ENCODE measurements around the gene RABGGTB.

DNA sequence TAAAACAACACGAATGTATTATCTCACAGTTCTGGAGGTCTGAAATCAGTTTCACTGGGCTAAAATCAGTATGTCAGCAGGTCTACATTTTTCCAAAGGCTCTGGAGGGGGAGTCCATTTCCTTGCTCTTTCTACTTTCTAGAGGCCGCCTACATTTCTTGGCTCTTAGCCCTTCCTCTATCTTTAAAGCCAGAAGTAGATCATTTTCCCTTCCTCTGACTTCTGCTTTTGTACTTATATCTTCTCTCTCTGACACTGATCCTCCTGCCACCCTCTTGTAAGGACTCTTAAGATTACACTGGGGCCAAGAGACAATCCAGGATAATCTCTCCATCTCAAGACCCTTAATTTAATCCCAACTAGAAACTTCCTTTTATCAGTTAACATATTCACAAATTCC lies 52.0 kb downstream of the RABGGTB start:
- TF ChIP-seq MCM7 (IDR thresholded peaks at IDR 0.05) (no peak), HDAC2 (IDR thresholded peaks at IDR 0.05) (no peak), POLR2AphosphoS5 (IDR thresholded peaks at IDR 0.05; ENCODE audit: control insufficient read depth, insufficient read depth, low read depth, low read length) (no peak), GATA2 (CRISPR knock-in tag; IDR thresholded peaks at IDR 0.05) (no peak)

Data from K562 (cell line).